HG02885 (cell line): ENCODE measurements around the gene CD70.
"Not testable (repeated sequence)": the region's sequence is repeated elsewhere in the genome, so short reads cannot be mapped to it uniquely, and the experiment has no call there.

Source experiments
- ATAC-seq: cut with Tn5 transposase; IDR thresholded peaks from one replicate; pipeline ENCODE4 v1.9.1; 2021; ENCODE audit warnings: mild to moderate bottlenecking; ENCODE audit not compliant: unreplicated experiment, poor library complexity

CD70 gene

DNA sequence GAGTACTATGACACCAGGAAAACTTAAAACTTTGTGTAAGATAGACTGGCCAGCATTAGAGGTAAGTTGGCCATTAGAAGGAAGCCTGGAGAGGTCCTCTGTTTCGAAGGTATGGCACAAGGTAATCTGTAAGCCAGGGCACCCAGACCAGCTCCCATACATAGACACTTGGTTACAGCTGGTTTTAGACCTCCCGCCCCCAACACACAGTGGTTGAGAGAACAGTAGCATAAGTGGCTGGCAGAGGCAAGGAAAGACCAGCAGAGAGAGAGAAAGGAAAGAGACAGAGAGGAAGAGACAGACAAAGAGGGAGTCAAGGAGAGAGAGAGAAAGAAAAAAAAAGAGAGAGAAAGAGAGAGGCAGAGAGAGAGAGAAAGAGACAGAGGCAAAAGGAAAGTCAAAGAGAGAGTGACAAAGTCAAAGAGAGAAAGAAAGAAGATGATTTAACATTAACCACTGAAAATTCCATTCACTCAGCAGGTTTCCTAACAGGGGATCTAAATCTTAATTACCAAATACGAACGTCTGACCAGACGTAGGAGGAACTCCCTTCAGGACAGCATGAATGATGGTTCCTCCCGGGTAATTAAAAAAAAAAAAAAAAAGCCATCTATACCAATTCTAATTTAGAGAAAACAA is 7.4 kb upstream of the CD70 start:
- ATAC-seq: not testable (repeated sequence)

- ATAC-seq: not testable (repeated sequence)
Measured at GRCh38 chr19:6597471-6598253, 6.7 kb upstream of the CD70 start.

GRCh38 chr19:6596621-6597020 is 5.7 kb upstream of the CD70 start:
- no peak for ATAC-seq

- no peak for ATAC-seq
Measured at GRCh38 chr19:6593651-6594416, 2.9 kb upstream of the CD70 start.

GRCh38 chr19:6590258-6590826 is 608 bp downstream of the CD70 start:
- no peak for ATAC-seq

GRCh38 chr19:6589711-6590257 is 1.2 kb downstream of the CD70 start:
- no peak for ATAC-seq

GRCh38 chr19:6588508-6589345 is 2.2 kb downstream of the CD70 start:
- ATAC-seq: no peak

DNA sequence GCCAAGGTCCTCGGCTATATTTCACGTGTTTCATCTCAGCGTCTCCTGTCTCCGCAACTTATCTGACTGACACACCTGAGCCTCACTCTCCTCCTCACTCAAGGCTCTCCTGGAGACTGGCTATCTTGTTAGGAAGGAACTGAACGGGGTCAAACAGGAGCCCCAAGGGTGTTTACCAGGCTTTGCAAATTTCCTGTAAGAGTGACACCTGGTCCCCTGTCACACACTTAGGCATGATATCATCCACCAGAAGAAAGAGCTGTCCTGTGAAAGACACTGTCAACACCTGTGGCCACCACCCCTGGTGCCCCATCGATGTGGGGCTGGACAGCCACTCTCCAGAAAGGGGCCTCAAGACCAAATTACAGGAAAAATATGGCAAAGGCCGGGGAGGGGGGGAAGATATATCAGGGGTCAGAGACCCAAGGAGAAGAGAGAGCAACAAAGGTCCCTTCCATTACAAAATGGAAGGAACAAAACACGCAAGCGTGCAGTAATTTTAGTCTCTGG is 2.9 kb downstream of the CD70 start:
- ATAC-seq: no peak

- ATAC-seq: peak; percentile 31
Measured at GRCh38 chr19:6587093-6587820, 3.7 kb downstream of the CD70 start.

- no peak for ATAC-seq
Measured at GRCh38 chr19:6586726-6587092, 4.2 kb downstream of the CD70 start.

GRCh38 chr19:6586056-6586455 is 4.9 kb downstream of the CD70 start:
- ATAC-seq: no peak

DNA sequence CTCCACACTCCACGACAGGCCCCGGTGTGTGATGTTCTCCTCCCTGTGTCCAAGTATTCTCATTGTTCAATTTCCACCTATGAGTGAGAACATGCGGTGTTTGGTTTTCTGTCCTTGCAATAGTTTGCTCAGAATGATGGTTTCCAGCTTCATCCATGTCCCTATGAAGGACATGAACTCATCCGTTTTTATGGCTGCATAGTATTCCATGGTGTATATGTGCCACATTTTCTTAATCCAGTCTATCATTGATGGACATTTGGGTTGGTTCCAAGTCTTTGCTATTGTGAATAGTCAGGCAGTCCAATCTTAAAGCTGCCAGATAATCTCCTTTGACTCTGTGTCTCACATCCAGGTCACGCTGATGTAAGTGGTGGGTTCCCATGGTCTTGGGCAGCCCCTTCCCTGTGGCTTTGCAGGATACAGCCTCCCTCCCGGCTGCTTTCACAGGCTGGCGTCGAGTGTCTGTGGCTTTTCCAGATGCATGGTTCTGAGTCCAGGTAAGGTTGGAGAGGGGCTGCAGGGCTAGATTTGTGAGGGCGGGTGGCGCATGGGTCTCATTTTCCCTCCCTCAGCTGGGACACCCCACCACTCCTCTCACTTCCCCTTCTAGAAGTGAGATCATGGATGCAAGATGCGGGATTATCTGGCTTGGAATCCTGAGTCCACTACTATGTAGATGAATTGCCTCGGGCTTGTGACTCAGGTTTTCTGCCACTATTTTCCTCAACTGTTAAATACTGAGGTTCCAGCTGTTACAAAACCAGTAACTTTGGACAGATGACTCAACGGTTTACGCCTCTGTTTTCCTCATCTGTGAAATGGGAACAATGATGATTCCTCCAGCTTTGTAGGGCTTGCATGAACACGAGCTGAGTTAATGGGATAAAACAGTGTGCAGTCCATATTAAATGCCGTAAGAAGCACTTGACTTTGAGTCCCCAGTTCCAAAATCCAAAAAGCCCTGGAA is 8.2 kb downstream of the CD70 start:
- not testable (repeated sequence) for ATAC-seq

DNA sequence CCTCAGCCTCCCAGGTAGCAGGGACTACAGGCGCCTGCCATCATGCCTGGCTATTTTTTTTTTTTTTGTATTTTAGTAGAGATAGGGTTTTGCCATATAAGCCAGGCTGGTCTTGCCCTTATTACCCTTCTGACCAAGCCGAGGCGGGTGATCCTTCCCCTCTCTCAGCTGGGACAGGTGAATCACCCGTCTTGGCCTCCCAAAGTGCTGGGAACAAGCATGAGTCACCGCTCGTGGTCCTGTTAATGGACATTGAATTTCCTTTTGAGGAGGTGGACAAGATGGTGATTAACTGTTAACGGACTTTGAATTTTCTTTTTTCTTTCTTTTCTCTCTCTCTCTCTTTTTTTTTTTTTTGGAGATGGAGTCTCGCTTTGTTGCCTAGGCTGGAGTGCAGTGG is 10.6 kb downstream of the CD70 start:
- ATAC-seq: no peak

GRCh38 chr19:6579450-6580178 is 11.3 kb downstream of the CD70 start:
- no peak for ATAC-seq

- peak; percentile 80 for ATAC-seq
Measured at GRCh38 chr19:6577476-6578125, 13.3 kb downstream of the CD70 start.

GRCh38 chr19:6576869-6577475 is 14.0 kb downstream of the CD70 start:
- ATAC-seq: no peak
